Central memory CD4-positive, alpha-beta T cell (primary cell): ENCODE data around the gene RAD52.

Source experiments
- DNase-seq: peaks from one replicate; pipeline ENCODE4 v3.0.0; 2022

RAD52 gene

GRCh38 chr12:865614-866013 lies 83.9 kb downstream of the RAD52 start:
- DNase-seq: no peak

GRCh38 chr12:863285-863684 lies 86.2 kb downstream of the RAD52 start:
- no peak for DNase-seq

GRCh38 chr12:862303-862911 lies 87.1 kb downstream of the RAD52 start:
- no peak for DNase-seq
